ENCODE data around the gene TMED1. TPM values are rescaled to one million over a fixed set of nuclear protein-coding genes. Genes with fewer than 3 reads are reported as not detected.

TMED1 gene
- total RNA-seq, 1 experiment from 2014 or later: 32.3 TPM

GRCh38 chr19:10852941-10853340 is 16.9 kb upstream of the TMED1 start:
- Histone ChIP-seq H3K9me3 (ENCODE audit: control insufficient read depth, low read depth, low read length) (no peaks in the 10 kb centered on the region), H4K5ac (ENCODE audit: insufficient read length, low read depth, low read length) (no peak overlapping the region), H4K91ac (ENCODE audit: insufficient read length, low read depth, low read length) (no peak overlapping the region), H3K4me1 (ENCODE audit: insufficient read depth, low read length) (no peaks in the 10 kb centered on the region), H3K79me1 (ENCODE audit: insufficient read depth, low read depth, low read length, poor library complexity, severe bottlenecking) (no peaks in the 10 kb centered on the region), H3T11ph (ENCODE audit: low read length) (no peak overlapping the region), H3K4me2 (ENCODE audit: insufficient read depth, insufficient read length, low read length) (no peak overlapping the region), H2BK120ac (ENCODE audit: low read depth, low read length, poor library complexity, severe bottlenecking) (no peak overlapping the region), H3K4ac (ENCODE audit: low read depth, low read length) (no peak overlapping the region), H3K27me3 (ENCODE audit: insufficient read depth, low read length) (no peaks in the 10 kb centered on the region), H3K79me2 (ENCODE audit: insufficient read depth, low read length) (no peaks in the 10 kb centered on the region), H2BK12ac (ENCODE audit: insufficient read length, low read depth, low read length) (no peak overlapping the region), H2BK20ac (ENCODE audit: low read depth, low read length, poor library complexity, severe bottlenecking) (no peak overlapping the region), H3K9ac (ENCODE audit: extremely low read depth, insufficient read length, low read length) (no peak overlapping the region), H4K8ac (replicated peaks; ENCODE audit: insufficient read length, low read depth, low read length) (no peak overlapping the region), H3K14ac (ENCODE audit: insufficient read depth, low read length) (no peak overlapping the region), H3K56ac (ENCODE audit: insufficient read length, low read depth, low read length) (no peak overlapping the region), H4K20me1 (ENCODE audit: control insufficient read depth, insufficient read depth, insufficient read length) (no peaks in the 10 kb centered on the region), H2BK5ac (ENCODE audit: insufficient read length, low read length) (no peak overlapping the region), H3K23ac (ENCODE audit: insufficient read length, low read depth, low read length) (no peak overlapping the region), H3K27ac (ENCODE audit: insufficient read length, low read depth, low read length) (no peak overlapping the region), H2BK15ac (ENCODE audit: low read depth, low read length) (no peak overlapping the region), H2AK5ac (ENCODE audit: insufficient read length, low read length) (no peak overlapping the region), H3K23me2 (ENCODE audit: insufficient read length, low read depth, low read length, poor library complexity, severe bottlenecking) (no peaks in the 10 kb centered on the region), H2AFZ (ENCODE audit: low read length) (no peak overlapping the region), H3K18ac (ENCODE audit: insufficient read length, low read depth, low read length) (no peak overlapping the region)
- H3K27ac Mint-ChIP-seq: no peak overlapping the region; a peak in 1 of 7 replicates
- no peaks in the 10 kb centered on the region for H3K36me3 Mint-ChIP-seq (ENCODE audit: insufficient read depth in 1 of 3, low read depth in 3 of 3)
- H3K9me3 Mint-ChIP-seq: no peaks in the 10 kb centered on the region
- H3K4me1 Mint-ChIP-seq: peaks cover 0 to 7% of the 10 kb centered on the region in 2 experiments; a peak in 1 of 4 replicates
- no peak overlapping the region for H3K4me3 Mint-ChIP-seq
- no peak for DNase-seq
- TF ChIP-seq CTCF (conservative IDR thresholded peaks at IDR 0.05): no peak
- no CpG with 5 or more reads among the region's 7 CpGs for WGBS (ENCODE audit: extremely low coverage, insufficient read length, low lambda C conversion rate)
- peaks cover 18% of the 10 kb centered on the region for H3K27me3 Mint-ChIP-seq (ENCODE audit: low read depth)

Measured in H9 (cell line).